Hepatocyte (in vitro differentiated cells): Measurements from ENCODE around the gene PLPPR1. TPM values are rescaled to one million over a fixed set of nuclear protein-coding genes. Genes with fewer than 3 reads are reported as not detected.
"Not testable (repeated sequence)": the region's sequence is repeated elsewhere in the genome, so short reads cannot be mapped to it uniquely, and the experiment has no call there.

Experiments used
- DNase-seq: peaks from one replicate; pipeline ENCODE4 v3.0.0-alpha.2; 2016; ENCODE audit warnings: low spot score
- H2AFZ ChIP-seq: fragments of 200-600 bp; sonication (generic); 2 replicates; pipeline ENCODE4 v1.6.0; 2016; ENCODE audit warnings: antibody characterized with exemption, mild to moderate bottlenecking
- H3K27ac ChIP-seq: fragments of 200-600 bp; sonication (generic); 2 replicates; pipeline ENCODE4 v1.5.1; 2016; ENCODE audit warnings: mild to moderate bottlenecking
- H3K27me3 ChIP-seq: fragments of 200-600 bp; sonication (generic); 2 replicates; pipeline ENCODE4 v1.6.1; 2016
- H3K36me3 ChIP-seq: fragments of 200-600 bp; sonication (generic); replicated peaks from 2 replicates; pipeline ENCODE4 v1.5.1; 2016; ENCODE audit warnings: low read depth; ENCODE audit not compliant: insufficient read depth
- H3K4me1 ChIP-seq: fragments of 200-600 bp; sonication (generic); 2 replicates; pipeline ENCODE4 v1.5.1; 2016; ENCODE audit warnings: mild to moderate bottlenecking, moderate library complexity; ENCODE audit not compliant: insufficient read depth
- H3K4me2 ChIP-seq: fragments of 200-600 bp; sonication (generic); 2 replicates; pipeline ENCODE4 v1.6.0; 2016
- H3K4me3 ChIP-seq: fragments of 200-600 bp; sonication (generic); 2 replicates; pipeline ENCODE4 v1.5.1; 2016; ENCODE audit warnings: mild to moderate bottlenecking
- H3K79me2 ChIP-seq: fragments of 200-600 bp; sonication (generic); 2 replicates; pipeline ENCODE4 v1.6.0; 2017; ENCODE audit warnings: mild to moderate bottlenecking
- H3K9me2 ChIP-seq: fragments of 200-600 bp; sonication (generic); replicated peaks from 2 replicates; pipeline ENCODE4 v1.6.0; 2017; ENCODE audit warnings: mild to moderate bottlenecking; ENCODE audit not compliant: insufficient read depth
- H3K9me3 ChIP-seq: fragments of 200-600 bp; sonication (generic); 2 replicates; pipeline ENCODE4 v1.5.1; 2016; ENCODE audit warnings: low read depth, mild to moderate bottlenecking
- H4K20me1 ChIP-seq: fragments of 200-600 bp; sonication (generic); 2 replicates; pipeline ENCODE4 v1.6.0; 2016; ENCODE audit warnings: mild to moderate bottlenecking; ENCODE audit not compliant: insufficient read depth, poor library complexity, severe bottlenecking
- EZH2 ChIP-seq: fragments of 200-600 bp; sonication (generic); IDR thresholded peaks from 2 replicates; pipeline ENCODE4 v1.6.1; 2016; ENCODE audit warnings: antibody characterized with exemption, mild to moderate bottlenecking, borderline replicate concordance
- EZH2phosphoT487 ChIP-seq: fragments of 200-600 bp; sonication (generic); IDR thresholded peaks from one replicate; pipeline ENCODE4 v1.6.1; 2018; ENCODE audit warnings: antibody characterized with exemption, mild to moderate bottlenecking, low read depth, moderate library complexity; ENCODE audit not compliant: unreplicated experiment, severe bottlenecking
- WGBS: methylation state at CpG from one replicate; pipeline ENCODE4 v1.1.6; 2016; ENCODE audit warnings: low lambda C conversion rate; ENCODE audit errors: missing lambda C conversion rate; 5-methylcytosine and 5-hydroxymethylcytosine counted together
- polyA plus RNA-seq: library from polyadenylated mRNA; unstranded; fragments of >200 nt; fragmentation: Nextera tagmentation; extraction: Ambion mirVana; gene quantifications from 2 replicates; pipeline ENCODE4 v1.2.1, GENCODE V29; 2016
- total RNA-seq: library from RNA; depleted of rRNA; stranded (reverse); fragments of >200 nt; gene quantifications from 2 replicates; pipeline ENCODE4 v1.2.3, GENCODE V29; 2014
- TF ChIP-seq, protein P1 (sequence below): fragments of 200-600 bp; sonication (generic); IDR thresholded peaks from 2 replicates; pipeline ENCODE4 v1.5.1; 2016; ENCODE audit warnings: antibody characterized with exemption, mild to moderate bottlenecking; ENCODE audit not compliant: poor library complexity

PLPPR1 gene
- total and polyA plus RNA-seq, 2 experiments from 2014 or later: 0.27 to 2.1 TPM

- no peak overlapping the region for H3K4me3 ChIP-seq
- H3K79me2 ChIP-seq: no peaks in the 10 kb centered on the region
- H3K36me3 ChIP-seq: no peaks in the 10 kb centered on the region
- H4K20me1 ChIP-seq: no peaks in the 10 kb centered on the region
- TF ChIP-seq, protein P1, sequence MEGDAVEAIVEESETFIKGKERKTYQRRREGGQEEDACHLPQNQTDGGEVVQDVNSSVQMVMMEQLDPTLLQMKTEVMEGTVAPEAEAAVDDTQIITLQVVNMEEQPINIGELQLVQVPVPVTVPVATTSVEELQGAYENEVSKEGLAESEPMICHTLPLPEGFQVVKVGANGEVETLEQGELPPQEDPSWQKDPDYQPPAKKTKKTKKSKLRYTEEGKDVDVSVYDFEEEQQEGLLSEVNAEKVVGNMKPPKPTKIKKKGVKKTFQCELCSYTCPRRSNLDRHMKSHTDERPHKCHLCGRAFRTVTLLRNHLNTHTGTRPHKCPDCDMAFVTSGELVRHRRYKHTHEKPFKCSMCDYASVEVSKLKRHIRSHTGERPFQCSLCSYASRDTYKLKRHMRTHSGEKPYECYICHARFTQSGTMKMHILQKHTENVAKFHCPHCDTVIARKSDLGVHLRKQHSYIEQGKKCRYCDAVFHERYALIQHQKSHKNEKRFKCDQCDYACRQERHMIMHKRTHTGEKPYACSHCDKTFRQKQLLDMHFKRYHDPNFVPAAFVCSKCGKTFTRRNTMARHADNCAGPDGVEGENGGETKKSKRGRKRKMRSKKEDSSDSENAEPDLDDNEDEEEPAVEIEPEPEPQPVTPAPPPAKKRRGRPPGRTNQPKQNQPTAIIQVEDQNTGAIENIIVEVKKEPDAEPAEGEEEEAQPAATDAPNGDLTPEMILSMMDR: no peak
- TF ChIP-seq EZH2phosphoT487 (no peak), EZH2 (no peak)
- 59% methylated on average over 2 of the region's 2 CpGs for WGBS
- DNase-seq: no peak
- peaks cover 22% of the 10 kb centered on the region for H3K4me1 ChIP-seq
- no peak overlapping the region for H3K4me2 ChIP-seq
- H3K27ac ChIP-seq: peak overlapping the region; percentile 79
- no peaks in the 10 kb centered on the region for H3K27me3 ChIP-seq
- H3K9me2 ChIP-seq: no peaks in the 10 kb centered on the region
- peaks cover 5% of the 10 kb centered on the region for H3K9me3 ChIP-seq
- H2AFZ ChIP-seq: no peak overlapping the region
Measured at GRCh38 chr9:101325053-101325452, 296.5 kb downstream of the PLPPR1 start.

DNA sequence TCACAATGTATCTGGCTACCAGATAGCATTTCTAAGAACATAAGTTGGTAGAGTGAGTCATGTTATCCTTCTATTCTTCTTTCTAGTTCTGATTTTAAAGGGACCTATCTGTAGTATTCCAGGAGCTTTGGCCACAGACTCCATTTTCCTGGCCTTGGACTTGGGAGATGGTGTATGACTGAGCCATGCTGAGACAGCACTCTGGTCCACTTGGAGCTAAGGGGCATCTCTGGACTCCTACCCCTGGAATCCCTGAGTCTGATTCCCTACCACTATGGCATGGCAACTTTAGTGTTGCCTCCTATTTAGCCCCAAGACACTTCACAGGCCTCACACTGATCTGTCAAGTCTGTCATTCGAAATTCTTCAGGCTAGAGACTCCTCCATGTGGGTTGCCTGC is 297.5 kb downstream of the PLPPR1 start:
- Histone ChIP-seq H3K79me2 (no peaks in the 10 kb centered on the region), H4K20me1 (no peaks in the 10 kb centered on the region), H3K36me3 (no peaks in the 10 kb centered on the region), H3K4me1 (peaks cover 22% of the 10 kb centered on the region), H3K27me3 (no peaks in the 10 kb centered on the region), H3K27ac (peak overlapping the region; percentile 79), H3K9me2 (no peaks in the 10 kb centered on the region), H2AFZ (no peak overlapping the region), H3K4me2 (no peak overlapping the region), H3K9me3 (peaks cover 5% of the 10 kb centered on the region), H3K4me3 (no peak overlapping the region)
- TF ChIP-seq EZH2 (no peak), EZH2phosphoT487 (no peak)
- TF ChIP-seq, protein P1: no peak
- WGBS: 74% methylated on average over 1 of the region's 1 CpG
- DNase-seq: no peak

DNA sequence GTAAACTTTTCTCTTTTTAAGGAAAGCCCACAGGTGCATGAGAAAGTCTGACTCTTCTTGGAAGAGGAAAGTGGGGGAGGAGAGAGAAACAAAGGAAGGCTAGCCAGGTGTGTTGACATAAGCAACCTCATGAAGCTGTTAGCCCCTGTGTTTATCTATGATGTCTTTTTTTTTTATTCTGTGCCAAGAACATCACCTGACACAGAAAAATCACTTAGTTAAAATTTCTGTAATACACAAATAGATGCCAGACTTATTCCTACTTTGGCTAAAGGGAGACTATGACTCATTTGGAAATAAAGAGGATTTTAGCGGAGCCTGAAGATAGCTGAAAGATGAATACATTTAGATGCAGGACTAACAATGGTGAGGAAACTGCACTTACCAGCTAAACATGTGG is 298.0 kb downstream of the PLPPR1 start:
- no peak for DNase-seq
- Histone ChIP-seq H3K9me3 (peaks cover 5% of the 10 kb centered on the region), H3K27ac (peak overlapping the region; percentile 79), H3K4me3 (no peak overlapping the region), H3K36me3 (no peaks in the 10 kb centered on the region), H4K20me1 (no peaks in the 10 kb centered on the region), H3K27me3 (no peaks in the 10 kb centered on the region), H3K79me2 (no peaks in the 10 kb centered on the region), H3K4me1 (peaks cover 22% of the 10 kb centered on the region), H3K4me2 (no peak overlapping the region), H3K9me2 (no peaks in the 10 kb centered on the region), H2AFZ (no peak overlapping the region)
- WGBS: 89% methylated on average over 1 of the region's 1 CpG
- TF ChIP-seq EZH2phosphoT487 (no peak), EZH2 (no peak)
- TF ChIP-seq, protein P1: no peak

GRCh38 chr9:101327422-101327909 is 298.9 kb downstream of the PLPPR1 start:
- not testable (repeated sequence) for H3K79me2 ChIP-seq, H3K4me3 ChIP-seq, H2AFZ ChIP-seq, DNase-seq, H4K20me1 ChIP-seq, H3K4me2 ChIP-seq, H3K27me3 ChIP-seq, H3K9me2 ChIP-seq, H3K36me3 ChIP-seq, H3K9me3 ChIP-seq
- H3K4me1 ChIP-seq: peaks cover 22% of the 10 kb centered on the region
- 28% methylated on average over 3 of the region's 3 CpGs for WGBS
- H3K27ac ChIP-seq: peak overlapping the region; percentile 79
